Activated naive CD4-positive, alpha-beta T cell treated with anti-CD3 and anti-CD28 coated beads, Interleukin-2, amount 50 U/mL, for 72 hours (primary cell): ENCODE measurements around the gene DRG2. TPM values are rescaled to one million over a fixed set of nuclear protein-coding genes. Genes with fewer than 3 reads are reported as not detected.

ENCODE experiments used
- ATAC-seq, 2 donors: fragments of 150-1000 bp; cut with Tn5 transposase; 2 replicates each; pipeline ENCODE4 v1.10.0; 2021; ENCODE audit warnings: mild to moderate bottlenecking in 2 of 2, moderate library complexity in 2 of 2
- DNase-seq, 2 donors: peaks; one replicate each; pipeline ENCODE4 v3.0.0; 2021 to 2022; ENCODE audit warnings: low spot score in 2 of 2
- H3K27ac Mint-ChIP-seq, 2 donors: one replicate each; pipeline ENCODE4 v1.8.0; 2022; ENCODE audit warnings: mild to moderate bottlenecking in 2 of 2, mixed read lengths in 2 of 2
- H3K36me3 Mint-ChIP-seq, 2 donors: one replicate each; pipeline ENCODE4 v1.8.0; 2022; ENCODE audit warnings: mixed read lengths in 2 of 2
- H3K9me3 Mint-ChIP-seq, 2 donors: one replicate each; pipeline ENCODE4 v1.8.0; 2022; ENCODE audit warnings: mixed read lengths in 2 of 2
- total RNA-seq, 2 donors: library from RNA; stranded (reverse); gene quantifications; one replicate each; pipeline ENCODE4 v1.2.3, GENCODE V29; 2022

The DRG2 gene
- total RNA-seq, 2 donors from 2014 or later, result 41.3 to 49.2 TPM

- ATAC-seq, result no peak
- no peak overlapping the region for H3K27ac Mint-ChIP-seq
- no peaks in the 10 kb centered on the region for H3K9me3 Mint-ChIP-seq
- no peak for DNase-seq
- H3K36me3 Mint-ChIP-seq, result no peaks in the 10 kb centered on the region
Measured at GRCh38 chr17:18146259-18146658, 58.5 kb downstream of the DRG2 start.

GRCh38 chr17:18146980-18147379 is 59.2 kb downstream of the DRG2 start:
- no peak for ATAC-seq
- Mint-ChIP-seq H3K9me3 (no peaks in the 10 kb centered on the region), H3K27ac (no peak overlapping the region), H3K36me3 (no peaks in the 10 kb centered on the region)
- no peak for DNase-seq

- no peak for DNase-seq
- ATAC-seq, result no peak
- H3K9me3 Mint-ChIP-seq, result no peaks in the 10 kb centered on the region
- no peak overlapping the region for H3K27ac Mint-ChIP-seq
- no peaks in the 10 kb centered on the region for H3K36me3 Mint-ChIP-seq
Measured at GRCh38 chr17:18148586-18148985, 60.8 kb downstream of the DRG2 start.

GRCh38 chr17:18151290-18151689 is 63.5 kb downstream of the DRG2 start:
- DNase-seq (no peak), ATAC-seq (no peak)
- Mint-ChIP-seq H3K9me3 (no peaks in the 10 kb centered on the region), H3K36me3 (no peaks in the 10 kb centered on the region), H3K27ac (no peak overlapping the region)

- DNase-seq, result no peak
- H3K9me3 Mint-ChIP-seq, result no peaks in the 10 kb centered on the region
- no peaks in the 10 kb centered on the region for H3K36me3 Mint-ChIP-seq
- no peak overlapping the region for H3K27ac Mint-ChIP-seq
- no peak for ATAC-seq
Measured at GRCh38 chr17:18155179-18155578, 67.4 kb downstream of the DRG2 start.

- Mint-ChIP-seq H3K27ac (no peak overlapping the region), H3K9me3 (no peaks in the 10 kb centered on the region), H3K36me3 (no peaks in the 10 kb centered on the region)
- no peak for DNase-seq
- ATAC-seq, result no peak
Measured at GRCh38 chr17:18156171-18156975, 68.6 kb downstream of the DRG2 start.

GRCh38 chr17:18156976-18157280 is 69.2 kb downstream of the DRG2 start:
- DNase-seq, result no peak
- H3K27ac Mint-ChIP-seq, result no peak overlapping the region

More at GRCh38 chr17:18156976-18157280, 69.2 kb downstream of the DRG2 start:
- no peaks in the 10 kb centered on the region for H3K36me3 Mint-ChIP-seq
- no peaks in the 10 kb centered on the region for H3K9me3 Mint-ChIP-seq
- no peak for ATAC-seq

Other genes starting within 250 kb of the DRG2 start
- 10 to 100 TPM; 16.3 to 19.8 TPM for gene TOM1L2, start 115.5 kb upstream of the DRG2 start, total RNA-seq
- gene DRC3, start 115.1 kb upstream of the DRG2 start, total RNA-seq, result under 1 TPM; 0.05 to 0.12 TPM
- gene ATPAF2, start 48.8 kb upstream of the DRG2 start, total RNA-seq, result 10 to 100 TPM; 32.2 to 35.0 TPM
- 1 to 10 TPM; 5.8 to 8.1 TPM for gene GID4, start 48.5 kb upstream of the DRG2 start, total RNA-seq
- 1 to 10 TPM; 1.0 to 1.2 TPM for gene MYO15A, start 20.8 kb downstream of the DRG2 start, total RNA-seq
- 100 to 1,000 TPM in 1 of 2 donors, 10 to 100 TPM in 1; 79.5 to 176 TPM for gene ALKBH5, start 95.9 kb downstream of the DRG2 start, total RNA-seq
- 10 to 100 TPM; 14.5 to 15.0 TPM for gene LLGL1, start 137.7 kb downstream of the DRG2 start, total RNA-seq
- gene FLII, start 170.8 kb downstream of the DRG2 start, total RNA-seq, result 100 to 1,000 TPM; 267 to 273 TPM
- 10 to 100 TPM in 1 of 2 donors, 1 to 10 TPM in 1; 7.4 to 15.5 TPM for gene MIEF2, start 172.7 kb downstream of the DRG2 start, total RNA-seq
- gene TOP3A, start 227.0 kb downstream of the DRG2 start, total RNA-seq, result 10 to 100 TPM; 78.3 to 97.4 TPM
- 10 to 100 TPM; 18.8 to 23.5 TPM for gene SMCR8, start 227.3 kb downstream of the DRG2 start, total RNA-seq